Hepatocyte (in vitro differentiated cells): Measurements from ENCODE around the gene FEZ2. TPM values are rescaled to one million over a fixed set of nuclear protein-coding genes. Genes with fewer than 3 reads are reported as not detected.

Experiments
- DNase-seq: peaks from one replicate; pipeline ENCODE4 v3.0.0-alpha.2; 2016; ENCODE audit warnings: low spot score
- H2AFZ ChIP-seq: fragments of 200-600 bp; sonication (generic); 2 replicates; pipeline ENCODE4 v1.6.0; 2016; ENCODE audit warnings: antibody characterized with exemption, mild to moderate bottlenecking
- H3K27ac ChIP-seq: fragments of 200-600 bp; sonication (generic); 2 replicates; pipeline ENCODE4 v1.5.1; 2016; ENCODE audit warnings: mild to moderate bottlenecking
- H3K27me3 ChIP-seq: fragments of 200-600 bp; sonication (generic); 2 replicates; pipeline ENCODE4 v1.6.1; 2016
- H3K36me3 ChIP-seq: fragments of 200-600 bp; sonication (generic); replicated peaks from 2 replicates; pipeline ENCODE4 v1.5.1; 2016; ENCODE audit warnings: low read depth; ENCODE audit not compliant: insufficient read depth
- H3K4me1 ChIP-seq: fragments of 200-600 bp; sonication (generic); 2 replicates; pipeline ENCODE4 v1.5.1; 2016; ENCODE audit warnings: mild to moderate bottlenecking, moderate library complexity; ENCODE audit not compliant: insufficient read depth
- H3K4me2 ChIP-seq: fragments of 200-600 bp; sonication (generic); 2 replicates; pipeline ENCODE4 v1.6.0; 2016
- H3K4me3 ChIP-seq: fragments of 200-600 bp; sonication (generic); 2 replicates; pipeline ENCODE4 v1.5.1; 2016; ENCODE audit warnings: mild to moderate bottlenecking
- H3K79me2 ChIP-seq: fragments of 200-600 bp; sonication (generic); 2 replicates; pipeline ENCODE4 v1.6.0; 2017; ENCODE audit warnings: mild to moderate bottlenecking
- H3K9me2 ChIP-seq: fragments of 200-600 bp; sonication (generic); replicated peaks from 2 replicates; pipeline ENCODE4 v1.6.0; 2017; ENCODE audit warnings: mild to moderate bottlenecking; ENCODE audit not compliant: insufficient read depth
- H3K9me3 ChIP-seq: fragments of 200-600 bp; sonication (generic); 2 replicates; pipeline ENCODE4 v1.5.1; 2016; ENCODE audit warnings: low read depth, mild to moderate bottlenecking
- H4K20me1 ChIP-seq: fragments of 200-600 bp; sonication (generic); 2 replicates; pipeline ENCODE4 v1.6.0; 2016; ENCODE audit warnings: mild to moderate bottlenecking; ENCODE audit not compliant: insufficient read depth, poor library complexity, severe bottlenecking
- CTCF ChIP-seq: fragments of 200-600 bp; sonication (generic); IDR thresholded peaks from 2 replicates; pipeline ENCODE4 v1.5.1; 2016; ENCODE audit warnings: antibody characterized with exemption, mild to moderate bottlenecking; ENCODE audit not compliant: poor library complexity
- EZH2 ChIP-seq: fragments of 200-600 bp; sonication (generic); IDR thresholded peaks from 2 replicates; pipeline ENCODE4 v1.6.1; 2016; ENCODE audit warnings: antibody characterized with exemption, mild to moderate bottlenecking, borderline replicate concordance
- EZH2phosphoT487 ChIP-seq: fragments of 200-600 bp; sonication (generic); IDR thresholded peaks from one replicate; pipeline ENCODE4 v1.6.1; 2018; ENCODE audit warnings: antibody characterized with exemption, mild to moderate bottlenecking, low read depth, moderate library complexity; ENCODE audit not compliant: unreplicated experiment, severe bottlenecking
- WGBS: methylation state at CpG from one replicate; pipeline ENCODE4 v1.1.6; 2016; ENCODE audit warnings: low lambda C conversion rate; ENCODE audit errors: missing lambda C conversion rate; 5-methylcytosine and 5-hydroxymethylcytosine counted together
- polyA plus RNA-seq: library from polyadenylated mRNA; unstranded; fragments of >200 nt; fragmentation: Nextera tagmentation; extraction: Ambion mirVana; gene quantifications from 2 replicates; pipeline ENCODE4 v1.2.1, GENCODE V29; 2016
- total RNA-seq: library from RNA; depleted of rRNA; stranded (reverse); fragments of >200 nt; gene quantifications from 2 replicates; pipeline ENCODE4 v1.2.3, GENCODE V29; 2014

Gene FEZ2
- total and polyA plus RNA-seq, 2 experiments from 2014 or later = 14.5 to 45.2 TPM

DNA sequence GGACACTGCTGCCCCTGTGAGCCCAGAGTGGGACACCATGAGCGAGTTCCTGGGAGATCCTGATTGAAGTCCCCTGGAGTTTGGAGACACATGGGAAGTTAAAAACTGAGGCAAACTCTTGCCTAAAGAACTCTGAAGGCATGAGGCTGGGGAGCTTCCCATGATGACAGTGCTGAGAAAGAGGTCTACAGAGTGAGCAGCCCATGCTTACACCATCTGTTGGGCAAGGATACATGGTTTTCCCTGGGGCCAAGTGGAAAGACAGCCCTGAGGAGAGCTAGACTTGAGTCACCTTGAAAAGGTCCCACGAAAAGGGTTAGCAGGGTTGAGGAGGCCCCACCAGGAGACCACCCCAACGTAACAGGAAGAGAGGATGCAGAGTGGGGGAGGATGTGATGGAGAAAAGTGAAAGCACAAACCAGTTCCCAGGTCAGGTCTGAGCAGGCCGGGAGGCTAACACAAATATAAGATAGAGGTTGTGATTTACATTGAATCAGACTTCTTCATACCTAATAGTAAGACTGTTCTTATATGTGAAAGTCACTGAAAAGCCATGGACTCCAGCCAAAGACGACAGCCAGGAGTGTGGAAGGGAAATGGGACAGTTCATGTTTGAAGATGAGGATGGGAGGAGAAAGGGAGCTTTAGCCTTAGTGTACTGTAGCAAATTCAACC lies 13.5 kb upstream of the FEZ2 start:
- WGBS = 91% methylated on average over 5 of the region's 5 CpGs
- Histone ChIP-seq H3K4me2 (no peak overlapping the region), H3K27me3 (no peaks in the 10 kb centered on the region), H4K20me1 (no peaks in the 10 kb centered on the region), H3K79me2 (no peaks in the 10 kb centered on the region), H3K9me3 (no peaks in the 10 kb centered on the region), H2AFZ (no peak overlapping the region), H3K36me3 (no peaks in the 10 kb centered on the region), H3K4me1 (peaks cover 12% of the 10 kb centered on the region), H3K27ac (no peak overlapping the region), H3K9me2 (no peaks in the 10 kb centered on the region), H3K4me3 (no peak overlapping the region)
- no peak for DNase-seq
- TF ChIP-seq EZH2phosphoT487 (no peak), EZH2 (no peak), CTCF (no peak)

GRCh38 chr2:36609507-36609906 lies 11.5 kb upstream of the FEZ2 start:
- no peaks in the 10 kb centered on the region for H4K20me1 ChIP-seq
- 56% methylated on average over 1 of the region's 1 CpG for WGBS
- no peaks in the 10 kb centered on the region for H3K9me3 ChIP-seq
- H3K4me3 ChIP-seq = no peak overlapping the region
- no peak overlapping the region for H3K27ac ChIP-seq
- no peaks in the 10 kb centered on the region for H3K27me3 ChIP-seq
- H3K4me1 ChIP-seq = peaks cover 3% of the 10 kb centered on the region
- no peaks in the 10 kb centered on the region for H3K36me3 ChIP-seq
- H3K79me2 ChIP-seq = no peaks in the 10 kb centered on the region
- DNase-seq = no peak
- no peak overlapping the region for H3K4me2 ChIP-seq
- no peaks in the 10 kb centered on the region for H3K9me2 ChIP-seq
- no peak overlapping the region for H2AFZ ChIP-seq
- no peak for TF ChIP-seq EZH2
- TF ChIP-seq CTCF = no peak
- TF ChIP-seq EZH2phosphoT487 = no peak

DNA sequence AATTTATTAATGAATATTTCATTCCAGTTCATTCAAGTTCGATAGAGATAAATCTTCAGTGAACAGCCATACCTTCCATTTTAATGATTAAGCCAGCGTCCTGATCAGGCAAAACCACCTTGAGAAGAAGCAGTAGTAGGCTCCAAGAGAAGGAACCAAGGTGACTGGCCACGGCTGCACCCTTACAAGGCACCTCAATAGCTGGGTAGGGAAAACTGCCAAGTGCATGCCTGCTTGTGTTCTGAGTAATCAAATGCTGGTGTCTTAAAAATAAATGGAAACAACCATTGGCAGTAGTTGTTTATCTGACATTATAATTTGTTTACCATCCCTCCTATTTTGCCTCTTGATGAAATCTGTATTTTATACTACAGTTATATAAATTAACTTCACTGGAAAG lies 10.0 kb upstream of the FEZ2 start:
- H3K79me2 ChIP-seq = no peaks in the 10 kb centered on the region
- WGBS = 86% methylated on average over 3 of the region's 3 CpGs

More for the DNA sequence above, 10.0 kb upstream of the FEZ2 start:
- TF ChIP-seq EZH2 (no peak), EZH2phosphoT487 (no peak), CTCF (no peak)
- H4K20me1 ChIP-seq = no peaks in the 10 kb centered on the region
- no peaks in the 10 kb centered on the region for H3K9me3 ChIP-seq
- no peaks in the 10 kb centered on the region for H3K9me2 ChIP-seq
- no peaks in the 10 kb centered on the region for H3K4me1 ChIP-seq
- no peak overlapping the region for H3K4me2 ChIP-seq
- no peak overlapping the region for H3K27ac ChIP-seq
- H3K36me3 ChIP-seq = no peaks in the 10 kb centered on the region
- DNase-seq = no peak
- H2AFZ ChIP-seq = no peak overlapping the region
- no peaks in the 10 kb centered on the region for H3K27me3 ChIP-seq
- no peak overlapping the region for H3K4me3 ChIP-seq
